DND-41 (cell line): ENCODE data around the gene TOP2B.

Experiments used
- ATAC-seq: fragments of 200-7000 bp; cut with Tn5 transposase; 3 replicates; pipeline ENCODE4 v1.9.1; 2021; ENCODE audit warnings: low read depth; ENCODE audit not compliant: insufficient read depth
- DNase-seq: peaks from one replicate; pipeline ENCODE4 v3.0.0-alpha.2; 2020
- H2AFZ ChIP-seq: 2 replicates; pipeline ENCODE4 v1.6.0; 2012; ENCODE audit warnings: low read depth, low read length
- H3K27ac ChIP-seq: 2 replicates; pipeline ENCODE4 v1.5.1; 2012; ENCODE audit warnings: low read length, inconsistent platforms
- H3K27me3 ChIP-seq: fragments of 200-600 bp; sonication (generic); 2 replicates; pipeline ENCODE4 v1.6.0; 2012; ENCODE audit warnings: low read length, mild to moderate bottlenecking, inconsistent platforms; ENCODE audit not compliant: insufficient read depth, poor library complexity
- H3K36me3 ChIP-seq: 2 replicates; pipeline ENCODE4 v1.5.1; 2012; ENCODE audit warnings: low read length, inconsistent platforms; ENCODE audit not compliant: insufficient read depth
- H3K4me1 ChIP-seq: 2 replicates; pipeline ENCODE4 v1.5.1; 2012; ENCODE audit warnings: mild to moderate bottlenecking, low read length; ENCODE audit not compliant: insufficient read depth
- H3K4me2 ChIP-seq: 2 replicates; pipeline ENCODE4 v1.6.0; 2012; ENCODE audit warnings: mild to moderate bottlenecking, moderate library complexity, low read length, inconsistent platforms; ENCODE audit not compliant: insufficient read depth
- H3K4me3 ChIP-seq, 2 experiments: fragments of 200-600 bp in 1 of 2; shearing (Covaris generic) in 1 of 2; 2 replicates each; pipeline ENCODE4 v1.5.1; 2012 to 2016; ENCODE audit warnings: inconsistent platforms in 2 of 2, low read length in 2 of 2, mild to moderate bottlenecking in 2 of 2, low read depth in 1 of 2, moderate library complexity in 1 of 2
- H3K79me2 ChIP-seq: 2 replicates; pipeline ENCODE4 v1.6.0; 2012; ENCODE audit warnings: low read length, inconsistent platforms; ENCODE audit not compliant: insufficient read depth
- H3K9ac ChIP-seq: 2 replicates; pipeline ENCODE4 v1.6.0; 2012; ENCODE audit warnings: low read depth, mild to moderate bottlenecking, inconsistent platforms, low read length, moderate library complexity
- H3K9me3 ChIP-seq: 2 replicates; pipeline ENCODE4 v1.5.1; 2012; ENCODE audit warnings: low read length, moderate library complexity, mild to moderate bottlenecking, inconsistent platforms; ENCODE audit not compliant: insufficient read depth, severe bottlenecking
- H4K20me1 ChIP-seq: 2 replicates; pipeline ENCODE4 v1.6.0; 2012; ENCODE audit warnings: low read length; ENCODE audit not compliant: insufficient read depth
- CTCF ChIP-seq: IDR thresholded peaks from 2 replicates; pipeline ENCODE4 v1.5.1; 2012; ENCODE audit warnings: borderline replicate concordance, low read length, moderate library complexity, mild to moderate bottlenecking; ENCODE audit not compliant: poor library complexity, severe bottlenecking; ENCODE audit errors: extremely low read depth
- EZH2 ChIP-seq: IDR thresholded peaks from 3 replicates; pipeline ENCODE4 v1.6.1; 2012; ENCODE audit warnings: borderline replicate concordance, low read depth, mild to moderate bottlenecking, moderate library complexity, low read length, inconsistent platforms; ENCODE audit not compliant: severe bottlenecking

The TOP2B gene

GRCh38 chr3:25690768-25691533 lies 26.2 kb upstream of the TOP2B start:
- no peak overlapping the region for H3K27ac ChIP-seq
- no peaks in the 10 kb centered on the region for H3K27me3 ChIP-seq
- no peaks in the 10 kb centered on the region for H3K9me3 ChIP-seq
- H3K4me2 ChIP-seq, result no peak overlapping the region
- H3K9ac ChIP-seq, result no peak overlapping the region
- ATAC-seq (no peak), DNase-seq (no peak)
- no peak overlapping the region for H2AFZ ChIP-seq
- no peaks in the 10 kb centered on the region for H4K20me1 ChIP-seq
- H3K4me3 ChIP-seq, result no peak overlapping the region
- TF ChIP-seq EZH2 (no peak), CTCF (no peak)
- H3K4me1 ChIP-seq, result no peaks in the 10 kb centered on the region
- H3K36me3 ChIP-seq, result no peaks in the 10 kb centered on the region
- no peaks in the 10 kb centered on the region for H3K79me2 ChIP-seq

- Histone ChIP-seq H2AFZ (no peak overlapping the region), H3K9ac (no peak overlapping the region), H3K27ac (no peak overlapping the region), H3K9me3 (no peaks in the 10 kb centered on the region), H3K79me2 (no peaks in the 10 kb centered on the region), H3K4me3 (no peak overlapping the region), H3K36me3 (no peaks in the 10 kb centered on the region), H3K4me2 (no peak overlapping the region), H3K27me3 (no peaks in the 10 kb centered on the region), H4K20me1 (no peaks in the 10 kb centered on the region), H3K4me1 (no peaks in the 10 kb centered on the region)
- TF ChIP-seq CTCF (no peak), EZH2 (no peak)
- DNase-seq (no peak), ATAC-seq (no peak)
These were observed 24.5 kb upstream of the TOP2B start for GRCh38 chr3:25689226-25689625.

- no peaks in the 10 kb centered on the region for H3K27me3 ChIP-seq
- DNase-seq, result no peak
- H3K27ac ChIP-seq, result no peak overlapping the region
These were observed 23.0 kb upstream of the TOP2B start for GRCh38 chr3:25687742-25688141.

More at GRCh38 chr3:25687742-25688141, 23.0 kb upstream of the TOP2B start:
- Histone ChIP-seq H3K4me2 (no peak overlapping the region), H2AFZ (no peak overlapping the region), H4K20me1 (no peaks in the 10 kb centered on the region), H3K9me3 (no peaks in the 10 kb centered on the region), H3K4me3 (no peak overlapping the region), H3K9ac (no peak overlapping the region), H3K4me1 (no peaks in the 10 kb centered on the region), H3K36me3 (no peaks in the 10 kb centered on the region), H3K79me2 (no peaks in the 10 kb centered on the region)
- TF ChIP-seq CTCF (no peak), EZH2 (no peak)
- ATAC-seq, result no peak
